Keratinocyte (primary cell): ENCODE measurements around the gene CENPS.
"Not testable (repeated sequence)": the region's sequence is repeated elsewhere in the genome, so short reads cannot be mapped to it uniquely, and the experiment has no call there.

Experiments
- EZH2 ChIP-seq: IDR thresholded peaks from one replicate; pipeline ENCODE4 v1.6.1; 2012; ENCODE audit warnings: inconsistent platforms, mild to moderate bottlenecking, low read length, moderate library complexity
- TF ChIP-seq, protein P1 (sequence below), 3 experiments: IDR thresholded peaks in 1 of 3; conservative IDR thresholded peaks in 1 of 3; optimal IDR thresholded peaks in 1 of 3; 2 replicates in 2 of 3; 3 replicates in 1 of 3; pipeline versions ENCODE3 to v1.5.1; 2011; ENCODE audit warnings: low read length in 3 of 3, mild to moderate bottlenecking in 3 of 3, moderate library complexity in 2 of 3, control low read depth in 1 of 3, inconsistent platforms in 1 of 3; ENCODE audit not compliant: insufficient read depth in 2 of 3; ENCODE audit errors: extremely low read depth in 1 of 3

- TF ChIP-seq, protein P1, sequence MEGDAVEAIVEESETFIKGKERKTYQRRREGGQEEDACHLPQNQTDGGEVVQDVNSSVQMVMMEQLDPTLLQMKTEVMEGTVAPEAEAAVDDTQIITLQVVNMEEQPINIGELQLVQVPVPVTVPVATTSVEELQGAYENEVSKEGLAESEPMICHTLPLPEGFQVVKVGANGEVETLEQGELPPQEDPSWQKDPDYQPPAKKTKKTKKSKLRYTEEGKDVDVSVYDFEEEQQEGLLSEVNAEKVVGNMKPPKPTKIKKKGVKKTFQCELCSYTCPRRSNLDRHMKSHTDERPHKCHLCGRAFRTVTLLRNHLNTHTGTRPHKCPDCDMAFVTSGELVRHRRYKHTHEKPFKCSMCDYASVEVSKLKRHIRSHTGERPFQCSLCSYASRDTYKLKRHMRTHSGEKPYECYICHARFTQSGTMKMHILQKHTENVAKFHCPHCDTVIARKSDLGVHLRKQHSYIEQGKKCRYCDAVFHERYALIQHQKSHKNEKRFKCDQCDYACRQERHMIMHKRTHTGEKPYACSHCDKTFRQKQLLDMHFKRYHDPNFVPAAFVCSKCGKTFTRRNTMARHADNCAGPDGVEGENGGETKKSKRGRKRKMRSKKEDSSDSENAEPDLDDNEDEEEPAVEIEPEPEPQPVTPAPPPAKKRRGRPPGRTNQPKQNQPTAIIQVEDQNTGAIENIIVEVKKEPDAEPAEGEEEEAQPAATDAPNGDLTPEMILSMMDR (optimal IDR thresholded peaks at IDR 0.05 in 1 of 3, IDR thresholded peaks at IDR 0.05 in 1 of 3, conservative IDR thresholded peaks at IDR 0.05 in 1 of 3; ENCODE audit: extremely low read depth in 1 of 3, insufficient read depth in 2 of 3, low read length in 3 of 3): not testable (repeated sequence)
- TF ChIP-seq EZH2: not testable (repeated sequence)
Measured at GRCh38 chr1:10418741-10419140, 11.5 kb upstream of the CENPS start.
